ENCODE data around the gene SRBD1. TPM values are rescaled to one million over a fixed set of nuclear protein-coding genes. Genes with fewer than 3 reads are reported as not detected.

The SRBD1 gene
- 10 to 100 TPM; 22.7 to 43.9 TPM for total RNA-seq
- polyA plus RNA-seq (ENCODE audit: insufficient read length in 2 of 2), result 10 to 100 TPM; 11.2 to 15.5 TPM
- long read RNA-seq, donor 1, partial matches to known transcripts, result 0 of 2 reads
- long read RNA-seq, donor 1, other reads (novel, unspliced or antisense), result 0 of 2 reads
- long read RNA-seq, donor 2, partial matches to known transcripts, result 0 of 1 reads
- long read RNA-seq, donor 2, other reads (novel, unspliced or antisense), result 0 of 1 reads
- long read RNA-seq, donor 3, partial matches to known transcripts, result 0 of 2 reads
- long read RNA-seq, donor 3, other reads (novel, unspliced or antisense), result 0 of 2 reads
- long read RNA-seq, donor 4, partial matches to known transcripts, result 7 of 7 reads
- long read RNA-seq, donor 4, other reads (novel, unspliced or antisense), result 0 of 7 reads

- peak; percentile 81 to 98 (median 90) for DNase-seq (ENCODE audit: low read depth in 4 of 6, low spot score in 6 of 6)
- Histone ChIP-seq H3K4me1 (ENCODE audit: control insufficient read depth, insufficient read depth, low read length) (no peaks in the 10 kb centered on the region), H3K27me3 (ENCODE audit: control insufficient read depth, insufficient read depth, low read length) (no peaks in the 10 kb centered on the region), H3K27ac (ENCODE audit: low read depth, low read length) (peak within 1 kb of the TSS; percentile 74), H3K9me3 (ENCODE audit: control insufficient read depth, insufficient read depth, low read length) (no peaks in the 10 kb centered on the region), H3K4me3 (ENCODE audit: low read depth, low read length) (peak within 1 kb of the TSS; percentile 61), H3K36me3 (ENCODE audit: control insufficient read depth, insufficient read depth, low read length) (no peaks in the 10 kb centered on the region)
- 0% methylated on average over 33 of the region's 44 CpGs for WGBS (ENCODE audit: insufficient coverage)
Measured at GRCh38 chr2:45611020-45611859, at the start of gene SRBD1. SRBD1 (minus strand) TSS chr2:45611267; CDS start chr2:45605441, 5,826 bp downstream.

DNA sequence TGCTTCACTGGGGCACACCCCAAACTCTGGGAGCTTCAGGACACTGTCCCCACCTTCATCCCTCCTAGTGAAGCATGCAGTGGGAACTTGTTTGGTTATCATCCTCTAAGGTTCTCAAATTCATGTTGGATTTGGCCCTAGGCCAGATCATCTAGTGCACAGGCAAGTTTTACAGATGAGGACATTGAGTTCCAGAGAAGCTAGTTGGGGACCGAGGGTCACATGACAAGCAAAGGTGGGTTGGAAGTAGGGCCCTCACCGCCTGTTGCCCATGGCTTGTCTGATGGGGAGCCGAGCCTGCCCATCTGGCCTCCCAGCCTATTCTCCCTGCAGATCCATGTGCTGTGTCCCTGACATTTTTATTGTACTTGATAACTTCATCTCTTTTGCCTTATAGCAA is 43.2 kb upstream of the SRBD1 start:
- H3K4me1 ChIP-seq (ENCODE audit: control insufficient read depth, insufficient read depth, low read length), result peaks cover 26% of the 10 kb centered on the region
- H3K27me3 ChIP-seq (ENCODE audit: control insufficient read depth, insufficient read depth, low read length), result no peaks in the 10 kb centered on the region
- peak in 1 of 6 donors; percentile 28 for DNase-seq (ENCODE audit: low read depth in 4 of 6, low spot score in 6 of 6)
- no peaks in the 10 kb centered on the region for H3K36me3 ChIP-seq (ENCODE audit: control insufficient read depth, insufficient read depth, low read length)
- no peak overlapping the region for H3K4me3 ChIP-seq (ENCODE audit: low read depth, low read length)
- no peak overlapping the region for H3K27ac ChIP-seq (ENCODE audit: low read depth, low read length)
- no peaks in the 10 kb centered on the region for H3K9me3 ChIP-seq (ENCODE audit: control insufficient read depth, insufficient read depth, low read length)
- WGBS (ENCODE audit: insufficient coverage), result 100% methylated on average over 2 of the region's 3 CpGs

GRCh38 chr2:45653122-45653913 is 42.3 kb upstream of the SRBD1 start:
- Histone ChIP-seq H3K4me3 (ENCODE audit: low read depth, low read length) (peak overlapping the region; percentile 75), H3K4me1 (ENCODE audit: control insufficient read depth, insufficient read depth, low read length) (peaks cover 26% of the 10 kb centered on the region), H3K36me3 (ENCODE audit: control insufficient read depth, insufficient read depth, low read length) (no peaks in the 10 kb centered on the region), H3K9me3 (ENCODE audit: control insufficient read depth, insufficient read depth, low read length) (no peaks in the 10 kb centered on the region), H3K27ac (ENCODE audit: low read depth, low read length) (peak overlapping the region; percentile 76), H3K27me3 (ENCODE audit: control insufficient read depth, insufficient read depth, low read length) (no peaks in the 10 kb centered on the region)
- DNase-seq (ENCODE audit: low read depth in 4 of 6, low spot score in 6 of 6), result peak in 2 of 6 donors; percentile 67 to 80
- WGBS (ENCODE audit: insufficient coverage), result 33% methylated on average over 2 of the region's 5 CpGs

DNA sequence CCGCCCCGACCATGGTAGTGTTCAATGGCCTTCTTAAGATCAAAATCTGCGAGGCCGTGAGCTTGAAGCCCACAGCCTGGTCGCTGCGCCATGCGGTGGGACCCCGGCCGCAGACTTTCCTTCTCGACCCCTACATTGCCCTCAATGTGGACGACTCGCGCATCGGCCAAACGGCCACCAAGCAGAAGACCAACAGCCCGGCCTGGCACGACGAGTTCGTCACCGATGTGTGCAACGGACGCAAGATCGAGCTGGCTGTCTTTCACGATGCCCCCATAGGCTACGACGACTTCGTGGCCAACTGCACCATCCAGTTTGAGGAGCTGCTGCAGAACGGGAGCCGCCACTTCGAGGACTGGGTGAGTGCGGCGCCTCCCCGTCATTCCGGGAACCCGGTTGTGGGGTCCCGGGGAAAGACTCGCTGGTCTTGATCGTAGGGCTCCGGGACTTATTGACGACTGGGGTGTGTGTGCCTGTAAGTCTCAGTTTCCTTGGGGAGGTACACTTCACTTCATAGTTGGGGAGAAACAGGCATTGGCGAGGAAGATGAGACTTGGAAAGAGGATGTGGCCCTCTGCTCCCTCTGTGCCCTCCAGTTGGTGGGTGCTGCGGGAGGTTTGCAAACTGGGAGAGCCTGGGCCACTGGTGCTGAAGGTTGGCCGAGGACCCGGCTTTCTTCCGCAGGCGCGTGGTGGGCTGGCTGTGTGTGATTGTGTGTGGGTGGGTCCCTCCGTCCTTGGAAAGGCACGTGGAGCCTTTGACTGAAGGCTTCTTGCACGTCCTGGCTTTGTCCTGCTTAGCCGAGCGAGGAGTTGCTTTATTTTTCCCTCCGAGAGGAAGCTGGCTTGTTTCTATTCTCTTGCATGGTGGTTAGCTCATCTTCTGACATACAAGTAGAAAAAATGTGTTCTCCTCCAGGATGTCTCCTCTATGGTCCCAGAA is 41.3 kb upstream of the SRBD1 start:
- Histone ChIP-seq H3K27ac (ENCODE audit: low read depth, low read length) (peak overlapping the region; percentile 76), H3K4me1 (ENCODE audit: control insufficient read depth, insufficient read depth, low read length) (peaks cover 26% of the 10 kb centered on the region), H3K9me3 (ENCODE audit: control insufficient read depth, insufficient read depth, low read length) (no peaks in the 10 kb centered on the region), H3K36me3 (ENCODE audit: control insufficient read depth, insufficient read depth, low read length) (no peaks in the 10 kb centered on the region), H3K27me3 (ENCODE audit: control insufficient read depth, insufficient read depth, low read length) (peaks cover 2% of the 10 kb centered on the region), H3K4me3 (ENCODE audit: low read depth, low read length) (peak overlapping the region; percentile 75)
- WGBS (ENCODE audit: insufficient coverage), result 2% methylated on average over 51 of the region's 53 CpGs
- peak in 2 of 6 donors; percentile 75 to 79 for DNase-seq (ENCODE audit: low read depth in 4 of 6, low spot score in 6 of 6)

DNA sequence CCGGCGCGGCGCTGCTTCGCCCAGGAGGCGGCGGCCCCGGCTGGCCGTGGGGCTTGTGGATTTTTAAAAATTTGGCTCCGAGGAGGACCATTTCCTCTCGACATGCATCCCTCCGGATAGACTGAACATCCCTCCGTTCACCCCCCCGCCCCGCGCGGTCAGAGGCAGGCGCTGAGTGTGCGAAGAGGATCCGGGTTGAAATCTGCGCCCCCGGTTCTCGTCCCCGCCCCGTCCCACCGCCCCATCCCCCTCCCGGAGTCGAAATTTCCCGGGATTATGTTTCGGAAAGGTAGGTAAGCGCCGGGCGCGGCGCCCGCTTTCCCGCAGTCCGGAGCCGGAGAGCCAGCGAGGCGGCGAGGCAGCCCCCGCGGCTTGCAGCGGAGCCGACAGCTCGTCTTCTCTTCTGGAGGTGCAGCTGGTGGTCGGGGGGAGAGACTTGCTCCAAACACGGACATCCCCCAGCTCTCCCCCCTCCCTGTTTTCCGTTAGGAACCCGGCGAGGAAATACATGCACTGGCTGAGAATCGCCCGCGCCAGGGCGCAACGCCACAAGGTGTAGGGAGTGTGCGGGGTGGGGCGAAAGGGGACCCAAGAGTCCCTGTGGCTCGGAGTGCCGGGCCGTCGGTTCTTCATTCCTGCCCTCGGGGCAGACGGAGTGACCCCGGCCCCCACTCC is 40.5 kb upstream of the SRBD1 start, which contains the start of gene PRKCE:
PRKCE (plus strand) TSS at position 261 of the 675 bp plus-strand sequence.
- peak within 1 kb of the TSS; percentile 96 for H3K27ac ChIP-seq (ENCODE audit: low read depth, low read length)
- DNase-seq (ENCODE audit: low read depth in 4 of 6, low spot score in 6 of 6), result peak in 2 of 6 donors; percentile 75 to 78
- no peaks in the 10 kb centered on the region for H3K9me3 ChIP-seq (ENCODE audit: control insufficient read depth, insufficient read depth, low read length)
- peak within 1 kb of the TSS; percentile 86 for H3K4me3 ChIP-seq (ENCODE audit: low read depth, low read length)
- H3K4me1 ChIP-seq (ENCODE audit: control insufficient read depth, insufficient read depth, low read length), result peaks cover 26% of the 10 kb centered on the region
- under 1% methylated on average over 53 of the region's 66 CpGs for WGBS (ENCODE audit: insufficient coverage)
- H3K36me3 ChIP-seq (ENCODE audit: control insufficient read depth, insufficient read depth, low read length), result no peaks in the 10 kb centered on the region
- H3K27me3 ChIP-seq (ENCODE audit: control insufficient read depth, insufficient read depth, low read length), result peaks cover 2% of the 10 kb centered on the region

DNA sequence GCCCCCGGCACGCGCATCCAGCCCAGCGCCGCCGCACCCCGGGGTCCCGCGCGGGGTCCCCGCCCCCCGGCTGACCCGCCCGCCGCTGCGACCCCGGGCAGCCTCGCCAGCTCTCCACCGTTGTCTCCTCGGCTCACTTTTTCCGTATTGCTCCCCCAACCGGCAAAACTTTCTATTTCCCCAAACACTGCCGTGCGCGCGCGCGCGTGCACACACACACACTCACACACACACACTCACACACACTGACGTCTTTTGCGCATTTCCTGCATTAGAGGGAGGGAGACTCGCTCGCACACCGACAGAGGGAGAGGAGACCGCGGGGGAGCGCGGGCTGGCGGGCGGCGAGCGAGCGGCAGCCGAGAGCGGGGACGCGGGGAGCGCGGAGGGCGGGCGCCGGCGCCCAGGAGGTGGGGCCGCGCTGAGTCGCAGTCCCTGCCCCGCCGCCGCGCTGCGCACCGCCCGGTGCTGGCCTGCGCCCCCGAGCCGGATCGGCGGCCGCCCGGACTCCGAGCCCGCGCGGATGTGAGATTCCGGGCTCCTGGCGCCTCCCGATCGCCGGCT is 39.9 kb upstream of the SRBD1 start:
- H3K4me3 ChIP-seq (ENCODE audit: low read depth, low read length), result peak overlapping the region; percentile 86
- no peaks in the 10 kb centered on the region for H3K9me3 ChIP-seq (ENCODE audit: control insufficient read depth, insufficient read depth, low read length)
- no peaks in the 10 kb centered on the region for H3K36me3 ChIP-seq (ENCODE audit: control insufficient read depth, insufficient read depth, low read length)
- H3K4me1 ChIP-seq (ENCODE audit: control insufficient read depth, insufficient read depth, low read length), result peaks cover 26% of the 10 kb centered on the region
- H3K27ac ChIP-seq (ENCODE audit: low read depth, low read length), result peak overlapping the region; percentile 96
- peaks cover 2% of the 10 kb centered on the region for H3K27me3 ChIP-seq (ENCODE audit: control insufficient read depth, insufficient read depth, low read length)
- WGBS (ENCODE audit: insufficient coverage), result 0% methylated on average over 73 of the region's 79 CpGs
- DNase-seq (ENCODE audit: low read depth in 4 of 6, low spot score in 6 of 6), result peak in 5 of 6 donors; percentile 88 to 98 (median 92)

GRCh38 chr2:45649858-45650811 is 39.1 kb upstream of the SRBD1 start:
- Histone ChIP-seq H3K4me3 (ENCODE audit: low read depth, low read length) (peak overlapping the region; percentile 86), H3K27me3 (ENCODE audit: control insufficient read depth, insufficient read depth, low read length) (peaks cover 2% of the 10 kb centered on the region), H3K4me1 (ENCODE audit: control insufficient read depth, insufficient read depth, low read length) (peaks cover 26% of the 10 kb centered on the region), H3K27ac (ENCODE audit: low read depth, low read length) (peak overlapping the region; percentile 96), H3K36me3 (ENCODE audit: control insufficient read depth, insufficient read depth, low read length) (no peaks in the 10 kb centered on the region), H3K9me3 (ENCODE audit: control insufficient read depth, insufficient read depth, low read length) (no peaks in the 10 kb centered on the region)
- DNase-seq (ENCODE audit: low read depth in 4 of 6, low spot score in 6 of 6), result peak in 2 of 6 donors; percentile 48 to 72
- WGBS (ENCODE audit: insufficient coverage), result under 1% methylated on average over 62 of the region's 66 CpGs
